Activated T-cell treated with anti-CD3 and anti-CD28 coated beads, Interleukin-2, amount 50 U/mL, for 48 hours (primary cell): Measurements from ENCODE around the gene COBL.

Experiments used
- DNase-seq, 2 experiments: peaks; one replicate each; pipeline ENCODE4 v3.0.0-alpha.2; 2020

Gene COBL

GRCh38 chr7:51140199-51141164 lies 176.1 kb downstream of the COBL start:
- no peak for DNase-seq

- no peak for DNase-seq
Observed at GRCh38 chr7:51139796-51140195, 176.8 kb downstream of the COBL start.

- DNase-seq = no peak
Observed at GRCh38 chr7:51138123-51139085, 178.2 kb downstream of the COBL start.

- no peak for DNase-seq
Observed at GRCh38 chr7:51135576-51135975, 181.0 kb downstream of the COBL start.

GRCh38 chr7:51134013-51134441 lies 182.6 kb downstream of the COBL start:
- DNase-seq = no peak

GRCh38 chr7:51132661-51133060 lies 183.9 kb downstream of the COBL start:
- DNase-seq = no peak

- no peak for DNase-seq
Observed at GRCh38 chr7:51129527-51130472, 186.8 kb downstream of the COBL start.

GRCh38 chr7:51128545-51129435 lies 187.8 kb downstream of the COBL start:
- DNase-seq = no peak

GRCh38 chr7:51127618-51127904 lies 189.0 kb downstream of the COBL start:
- DNase-seq = no peak

GRCh38 chr7:51126813-51127617 lies 189.6 kb downstream of the COBL start:
- no peak for DNase-seq

- no peak for DNase-seq
Observed at GRCh38 chr7:51126324-51126723, 190.3 kb downstream of the COBL start.

- no peak for DNase-seq
Observed at GRCh38 chr7:51124321-51124720, 192.3 kb downstream of the COBL start.

- DNase-seq = peak; percentile 82 to 84
Observed at GRCh38 chr7:51123322-51124019, 193.1 kb downstream of the COBL start.

GRCh38 chr7:51121931-51122425 lies 194.6 kb downstream of the COBL start:
- DNase-seq = peak in 1 of 2 experiments; percentile 26

GRCh38 chr7:51121036-51121790 lies 195.4 kb downstream of the COBL start:
- DNase-seq = no peak

GRCh38 chr7:51118628-51119027 lies 198.0 kb downstream of the COBL start:
- DNase-seq = no peak

- DNase-seq = no peak
Observed at GRCh38 chr7:51114501-51114900, 202.1 kb downstream of the COBL start.

GRCh38 chr7:51113962-51114361 lies 202.6 kb downstream of the COBL start:
- DNase-seq = no peak

- DNase-seq = no peak
Observed at GRCh38 chr7:51113560-51113959, 203.0 kb downstream of the COBL start.
